Trophoblast cell (in vitro differentiated cells and primary cell): ENCODE data around the gene DPPA2.
A peak's percentile ranks its signal among the peaks of the same experiment; 100 is the strongest.

Source experiments
- DNase-seq, 2 donors: peaks; one replicate each; pipeline ENCODE4 v3.0.0-alpha.2; 2016
- H2AFZ ChIP-seq: 2 replicates; pipeline ENCODE4 v1.6.1; 2013; ENCODE audit warnings: low read length, moderate library complexity, mild to moderate bottlenecking; ENCODE audit not compliant: insufficient read depth, poor library complexity
- H2AK5ac ChIP-seq: 2 replicates; pipeline ENCODE4 v1.6.1; 2013; ENCODE audit warnings: mild to moderate bottlenecking, low read length
- H2BK120ac ChIP-seq: 2 replicates; pipeline ENCODE4 v1.6.1; 2013; ENCODE audit warnings: low read length, mild to moderate bottlenecking, moderate library complexity; ENCODE audit not compliant: insufficient read depth, poor library complexity
- H2BK12ac ChIP-seq: 2 replicates; pipeline ENCODE4 v1.6.1; 2013; ENCODE audit warnings: mild to moderate bottlenecking, low read length, moderate library complexity
- H2BK5ac ChIP-seq: 2 replicates; pipeline ENCODE4 v1.6.1; 2013; ENCODE audit warnings: low read length, low read depth, moderate library complexity, mild to moderate bottlenecking; ENCODE audit not compliant: poor library complexity
- H3K14ac ChIP-seq: 2 replicates; pipeline ENCODE4 v1.6.1; 2013; ENCODE audit warnings: mild to moderate bottlenecking, low read length
- H3K18ac ChIP-seq: 2 replicates; pipeline ENCODE4 v1.6.1; 2013; ENCODE audit warnings: mild to moderate bottlenecking, low read length
- H3K23ac ChIP-seq: 2 replicates; pipeline ENCODE4 v1.6.1; 2013; ENCODE audit warnings: low read length
- H3K27ac ChIP-seq: 2 replicates; pipeline ENCODE4 v1.5.1; 2013; ENCODE audit warnings: low read depth, mild to moderate bottlenecking, inconsistent platforms, low read length, moderate library complexity
- H3K27me3 ChIP-seq: 2 replicates; pipeline ENCODE4 v1.6.1; 2013; ENCODE audit warnings: inconsistent platforms, mild to moderate bottlenecking, low read length, moderate library complexity; ENCODE audit not compliant: insufficient read depth
- H3K36me3 ChIP-seq, 2 experiments: 1 replicate in 1 of 2; 2 replicates in 1 of 2; pipeline ENCODE4 v1.6.1; 2013; ENCODE audit warnings: low read length in 2 of 2, mild to moderate bottlenecking in 2 of 2, moderate library complexity in 1 of 2; ENCODE audit not compliant: insufficient read depth in 2 of 2, control insufficient read depth in 1 of 2
- H3K4ac ChIP-seq: 2 replicates; pipeline ENCODE4 v1.6.1; 2013; ENCODE audit warnings: low read depth, mild to moderate bottlenecking, low read length, moderate library complexity
- H3K4me1 ChIP-seq, 2 experiments: 1 replicate in 1 of 2; 2 replicates in 1 of 2; pipeline ENCODE4 v1.6.1; 2013; ENCODE audit warnings: low read length in 2 of 2, mild to moderate bottlenecking in 2 of 2, moderate library complexity in 1 of 2; ENCODE audit not compliant: insufficient read depth in 2 of 2, control insufficient read depth in 1 of 2
- H3K4me2 ChIP-seq: 2 replicates; pipeline ENCODE4 v1.6.1; 2013; ENCODE audit warnings: inconsistent platforms, mild to moderate bottlenecking, low read length, moderate library complexity
- H3K4me3 ChIP-seq: 2 replicates; pipeline ENCODE4 v1.5.1; 2013; ENCODE audit warnings: mild to moderate bottlenecking, low read depth, low read length, inconsistent platforms
- H3K79me1 ChIP-seq: one replicate; pipeline ENCODE4 v1.6.1; 2013; ENCODE audit warnings: low read length
- H3K79me2 ChIP-seq: 2 replicates; pipeline ENCODE4 v1.6.1; 2013; ENCODE audit warnings: low read length, mild to moderate bottlenecking; ENCODE audit not compliant: control insufficient read depth, insufficient read depth, poor library complexity
- H3K9ac ChIP-seq: 2 replicates; pipeline ENCODE4 v1.6.1; 2013; ENCODE audit warnings: mild to moderate bottlenecking, low read length
- H3K9me3 ChIP-seq: 2 replicates; pipeline ENCODE4 v1.6.1; 2013; ENCODE audit warnings: low read depth, mild to moderate bottlenecking, control low read depth, inconsistent platforms, low read length; ENCODE audit not compliant: insufficient read depth
- H4K12ac ChIP-seq: 2 replicates; pipeline ENCODE4 v1.6.1; 2013; ENCODE audit warnings: low read depth, mild to moderate bottlenecking, low read length, moderate library complexity
- H4K8ac ChIP-seq: 2 replicates; pipeline ENCODE4 v1.6.1; 2013; ENCODE audit warnings: low read depth, mild to moderate bottlenecking, low read length, moderate library complexity
- H4K91ac ChIP-seq: one replicate; pipeline ENCODE4 v1.6.1; 2013; ENCODE audit warnings: low read depth, mild to moderate bottlenecking, low read length, moderate library complexity
- WGBS: extraction: QIAGEN DNeasy Blood & Tissue Kit; methylation state at CpG from one replicate; pipeline ENCODE4 v1.1.7; 2013; ENCODE audit warnings: missing lambda C conversion rate; ENCODE audit not compliant: insufficient read length, insufficient coverage; ENCODE audit errors: extremely low coverage; 5-methylcytosine and 5-hydroxymethylcytosine counted together

Gene DPPA2

DNA sequence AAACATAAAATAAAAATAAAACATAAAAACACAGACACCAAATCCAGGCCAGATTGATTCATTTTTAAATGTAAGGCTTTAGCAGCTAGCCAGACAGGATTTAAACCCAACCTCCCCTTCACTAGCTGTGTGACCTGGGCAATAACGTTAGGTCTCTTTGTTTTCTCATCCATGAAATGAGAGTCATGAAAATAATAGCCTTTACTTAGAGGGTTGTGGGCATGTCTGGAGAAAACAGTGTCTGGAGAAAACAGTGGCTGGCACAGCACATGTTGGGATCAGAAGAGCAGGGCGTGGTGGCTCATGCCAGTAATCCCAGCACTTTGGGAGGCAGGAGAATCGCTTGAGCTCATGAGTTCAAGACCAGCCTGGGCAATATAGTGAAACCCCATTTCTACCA lies 22.9 kb upstream of the DPPA2 start:
- no peak overlapping the region for H3K4me2 ChIP-seq
- H3K4ac ChIP-seq: no peak overlapping the region
- H3K79me1 ChIP-seq: peaks cover 4% of the 10 kb centered on the region
- no peaks in the 10 kb centered on the region for H3K27me3 ChIP-seq
- H3K27ac ChIP-seq: no peak overlapping the region
- H2BK5ac ChIP-seq: no peak overlapping the region
- WGBS: no CpG with 5 or more reads among the region's 3 CpGs
- H4K91ac ChIP-seq: no peak overlapping the region
- no peak overlapping the region for H2BK12ac ChIP-seq
- no peak overlapping the region for H3K4me3 ChIP-seq
- H4K12ac ChIP-seq: no peak overlapping the region
- no peak overlapping the region for H3K9ac ChIP-seq
- no peak for DNase-seq
- H3K36me3 ChIP-seq: no peaks in the 10 kb centered on the region
- no peak overlapping the region for H3K14ac ChIP-seq
- peaks cover 5% of the 10 kb centered on the region for H3K79me2 ChIP-seq
- no peak overlapping the region for H2AFZ ChIP-seq
- H2AK5ac ChIP-seq: no peak overlapping the region
- H4K8ac ChIP-seq: no peak overlapping the region
- peaks cover 0 to 5% of the 10 kb centered on the region in 2 experiments for H3K4me1 ChIP-seq
- no peaks in the 10 kb centered on the region for H3K9me3 ChIP-seq
- H3K23ac ChIP-seq: no peak overlapping the region
- no peak overlapping the region for H2BK120ac ChIP-seq
- no peak overlapping the region for H3K18ac ChIP-seq

DNA sequence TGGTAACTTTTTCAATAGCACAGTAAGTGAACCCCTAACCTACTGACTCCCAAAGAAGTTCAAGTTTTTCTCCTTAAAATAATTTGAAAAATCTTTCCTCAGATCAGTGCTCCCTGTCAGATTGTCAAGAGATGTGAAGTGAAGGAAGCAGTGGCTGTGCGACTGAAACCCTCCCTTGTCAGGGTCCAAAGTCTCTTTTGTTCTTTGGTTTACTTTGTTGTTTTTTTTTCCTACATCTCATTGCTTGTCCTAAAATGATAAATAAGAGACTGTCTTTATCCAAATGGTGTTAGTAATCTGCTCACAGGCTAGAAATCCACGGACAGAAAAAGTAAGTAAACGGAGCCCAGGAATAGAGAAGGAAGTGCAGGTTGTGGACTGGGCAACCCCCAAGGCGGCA lies 22.0 kb upstream of the DPPA2 start:
- Histone ChIP-seq H3K14ac (no peak overlapping the region), H4K91ac (no peak overlapping the region), H3K9me3 (no peaks in the 10 kb centered on the region), H3K4me3 (no peak overlapping the region), H2AK5ac (no peak overlapping the region), H3K79me1 (peaks cover 4% of the 10 kb centered on the region), H3K4me2 (no peak overlapping the region), H2BK120ac (no peak overlapping the region), H4K12ac (no peak overlapping the region), H2BK5ac (no peak overlapping the region), H3K18ac (no peak overlapping the region), H3K4ac (no peak overlapping the region), H3K4me1 (peaks cover 0 to 5% of the 10 kb centered on the region in 2 experiments), H2AFZ (no peak overlapping the region), H3K27ac (no peak overlapping the region), H3K79me2 (peaks cover 5% of the 10 kb centered on the region), H3K36me3 (peaks cover 0 to 2% of the 10 kb centered on the region in 2 experiments), H3K9ac (no peak overlapping the region), H3K23ac (no peak overlapping the region), H2BK12ac (no peak overlapping the region), H3K27me3 (no peaks in the 10 kb centered on the region), H4K8ac (peak overlapping the region; percentile 19)
- no peak for DNase-seq
- WGBS: no CpG with 5 or more reads among the region's 4 CpGs

GRCh38 chr3:109337393-109337792 lies 21.1 kb upstream of the DPPA2 start, which contains the start of gene DPPA4:
Gene DPPA4, minus strand, starts transcription at chr3:109337546. Its CDS starts 29 bp downstream, at chr3:109337517.
- Histone ChIP-seq H3K4me3 (peak within 1 kb of the TSS; percentile 75), H2AFZ (peak within 1 kb of the TSS; percentile 73), H3K79me1 (peaks cover 4% of the 10 kb centered on the region), H3K27ac (peak within 1 kb of the TSS; percentile 82), H2AK5ac (no peak within 1 kb of the TSS), H4K91ac (peak within 1 kb of the TSS; percentile 62), H3K4me1 (peaks cover 0 to 5% of the 10 kb centered on the region in 2 experiments), H3K4ac (peak within 1 kb of the TSS; percentile 91), H2BK5ac (no peak within 1 kb of the TSS), H3K9ac (peak within 1 kb of the TSS; percentile 78), H2BK12ac (no peak within 1 kb of the TSS), H3K36me3 (peaks cover 8 to 10% of the 10 kb centered on the region in 2 experiments), H3K79me2 (peaks cover 5% of the 10 kb centered on the region), H3K18ac (peak within 1 kb of the TSS; percentile 71), H2BK120ac (no peak within 1 kb of the TSS), H3K9me3 (no peaks in the 10 kb centered on the region), H3K23ac (no peak within 1 kb of the TSS), H3K27me3 (no peaks in the 10 kb centered on the region), H3K14ac (peak within 1 kb of the TSS; percentile 70), H4K8ac (peak within 1 kb of the TSS; percentile 23), H3K4me2 (peak within 1 kb of the TSS; percentile 60), H4K12ac (peak within 1 kb of the TSS; percentile 77)
- peak in 1 of 2 donors; percentile 31 for DNase-seq
- WGBS: no CpG with 5 or more reads among the region's 5 CpGs

DNA sequence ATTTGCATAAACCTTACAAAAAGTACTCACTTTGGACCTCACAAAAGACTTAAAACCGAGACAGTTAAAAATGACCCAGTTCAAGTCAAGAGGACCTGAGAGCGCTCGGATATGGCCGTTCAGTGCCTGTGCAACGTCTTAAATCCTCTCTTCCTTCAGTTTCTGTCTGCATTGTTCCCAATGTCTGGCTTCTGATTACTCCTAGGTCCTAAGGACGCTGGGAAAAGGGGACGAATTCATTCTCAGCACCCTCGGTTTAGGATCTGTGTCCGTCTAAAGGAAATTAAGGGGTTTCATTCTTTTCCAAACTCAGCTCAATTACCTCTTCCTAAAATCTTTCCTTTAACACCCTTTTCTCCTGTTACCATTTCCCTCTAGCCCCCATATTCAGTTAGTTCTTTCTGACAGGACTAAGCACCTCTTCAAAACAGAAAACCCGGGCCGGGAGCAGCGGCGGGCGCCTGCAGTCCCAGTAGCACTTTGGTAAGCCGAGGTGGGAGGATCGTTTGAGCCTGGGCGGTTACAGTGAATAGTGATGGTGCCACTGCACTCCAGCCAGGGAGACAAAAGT lies 20.1 kb upstream of the DPPA2 start:
- Histone ChIP-seq H2BK120ac (no peak overlapping the region), H3K4ac (peak overlapping the region; percentile 91), H2BK5ac (no peak overlapping the region), H4K8ac (no peak overlapping the region), H3K79me1 (peaks cover 4% of the 10 kb centered on the region), H3K14ac (peak overlapping the region; percentile 70), H3K79me2 (peaks cover 5% of the 10 kb centered on the region), H3K36me3 (peaks cover 12 to 15% of the 10 kb centered on the region in 2 experiments), H3K18ac (peak overlapping the region; percentile 71), H2AFZ (peak overlapping the region; percentile 73), H4K91ac (peak overlapping the region; percentile 62), H2AK5ac (no peak overlapping the region), H3K23ac (no peak overlapping the region), H3K4me3 (peak overlapping the region; percentile 75), H3K4me1 (peaks cover 0 to 5% of the 10 kb centered on the region in 2 experiments), H3K4me2 (peak overlapping the region; percentile 60), H2BK12ac (no peak overlapping the region), H3K9ac (peak overlapping the region; percentile 78), H3K27ac (peak overlapping the region; percentile 82), H4K12ac (peak overlapping the region; percentile 77), H3K9me3 (no peaks in the 10 kb centered on the region), H3K27me3 (no peaks in the 10 kb centered on the region)
- DNase-seq: peak in 1 of 2 donors; percentile 68
- no CpG with 5 or more reads among the region's 17 CpGs for WGBS
